ACHN (cell line): Measurements from ENCODE around the gene ASCC3.
"Not testable (repeated sequence)": the region's sequence is repeated elsewhere in the genome, so short reads cannot be mapped to it uniquely, and the experiment has no call there.

Experiments used
- DNase-seq: peaks from one replicate; pipeline ENCODE4 v3.0.0-alpha.2; 2015
- in situ Hi-C: cut with HindIII; loops from 2 replicates; pipeline ENCODE4 v1.10.0; 2017; ENCODE audit warnings: low sequenced_read_pairs, low pct_ligation_motif_present, low pct_unique_long_range_greater_than_20kb

ASCC3 gene

GRCh38 chr6:100753421-100753820, 127.7 kb downstream of the ASCC3 start:
- no peak for DNase-seq
- in situ Hi-C loops = no loop called here

- in situ Hi-C loops = no loop called here
- DNase-seq = no peak
These were observed 129.5 kb downstream of the ASCC3 start for GRCh38 chr6:100751590-100751989.

- no peak for DNase-seq
- in situ Hi-C loops = no loop called here
These were observed 135.6 kb downstream of the ASCC3 start for GRCh38 chr6:100745419-100746041.

- in situ Hi-C loops = no loop called here
These were observed 140.7 kb downstream of the ASCC3 start for GRCh38 chr6:100740439-100740838.

GRCh38 chr6:100737720-100738119, 143.4 kb downstream of the ASCC3 start:
- in situ Hi-C loops, DNase-seq: not testable (repeated sequence)

More at GRCh38 chr6:100740439-100740838, 140.7 kb downstream of the ASCC3 start:
- DNase-seq = no peak

GRCh38 chr6:100731411-100731810, 149.7 kb downstream of the ASCC3 start:
- no peak for DNase-seq
- in situ Hi-C loops = no loop called here

GRCh38 chr6:100730001-100730980, 150.8 kb downstream of the ASCC3 start:
- no peak for DNase-seq
- in situ Hi-C loops = no loop called here

- in situ Hi-C loops = no loop called here
- DNase-seq = peak; percentile 17
These were observed 154.5 kb downstream of the ASCC3 start for GRCh38 chr6:100726666-100727065.

- in situ Hi-C loops = no loop called here
- no peak for DNase-seq
These were observed 156.4 kb downstream of the ASCC3 start for GRCh38 chr6:100724696-100725095.

GRCh38 chr6:100724222-100724621, 156.9 kb downstream of the ASCC3 start:
- in situ Hi-C loops = no loop called here
- DNase-seq = no peak

GRCh38 chr6:100721256-100721655, 159.9 kb downstream of the ASCC3 start:
- in situ Hi-C loops = no loop called here

GRCh38 chr6:100719883-100720682, 161.0 kb downstream of the ASCC3 start:
- in situ Hi-C loops = no loop called here
- DNase-seq = peak; percentile 30

More at GRCh38 chr6:100721256-100721655, 159.9 kb downstream of the ASCC3 start:
- DNase-seq = no peak

GRCh38 chr6:100712997-100713396, 168.1 kb downstream of the ASCC3 start:
- in situ Hi-C loops = no loop called here
- DNase-seq = no peak

GRCh38 chr6:100706491-100706890, 174.6 kb downstream of the ASCC3 start:
- in situ Hi-C loops = no loop called here
- DNase-seq = no peak

- DNase-seq = no peak
- in situ Hi-C loops = no loop called here
These were observed 176.2 kb downstream of the ASCC3 start for GRCh38 chr6:100704961-100705360.

GRCh38 chr6:100701728-100702127, 179.4 kb downstream of the ASCC3 start:
- in situ Hi-C loops = no loop called here
- DNase-seq = no peak

- DNase-seq = no peak
- in situ Hi-C loops = no loop called here
These were observed 181.1 kb downstream of the ASCC3 start for GRCh38 chr6:100700009-100700408.

GRCh38 chr6:100695445-100695844, 185.7 kb downstream of the ASCC3 start:
- in situ Hi-C loops = no loop called here
- no peak for DNase-seq
